Ascending aorta (tissue), 2 donors: ENCODE results near the gene COL8A2. TPM values are rescaled to one million over a fixed set of nuclear protein-coding genes. Genes with fewer than 3 reads are reported as not detected.

ENCODE experiments used
- DNase-seq, 2 donors: peaks; one replicate each; pipeline ENCODE4 v3.0.0-alpha.2; 2019; ENCODE audit warnings: low spot score in 2 of 2
- H3K27ac ChIP-seq, 2 donors: fragments of 200-600 bp; sonication (generic); one replicate each; pipeline ENCODE4 v1.5.1; 2016 to 2017; ENCODE audit warnings: mild to moderate bottlenecking in 1 of 2
- H3K27me3 ChIP-seq: fragments of 200-600 bp; sonication (generic); one replicate; pipeline ENCODE4 v1.5.1; 2017
- H3K36me3 ChIP-seq, 2 donors: fragments of 200-600 bp; sonication (generic); one replicate each; pipeline ENCODE4 v1.5.1; 2016
- H3K4me1 ChIP-seq, 2 donors: fragments of 200-600 bp; sonication (generic); one replicate each; pipeline ENCODE4 v1.5.1; 2016 to 2017; ENCODE audit warnings: mild to moderate bottlenecking in 1 of 2
- H3K4me3 ChIP-seq, 2 donors: fragments of 200-600 bp; sonication (generic); one replicate each; pipeline ENCODE4 v1.5.1; 2016 to 2017; ENCODE audit warnings: mild to moderate bottlenecking in 1 of 2
- H3K9me3 ChIP-seq, 2 donors: fragments of 200-600 bp; sonication (generic); one replicate each; pipeline ENCODE4 v1.5.1; 2016
- intact Hi-C: fragments of 100-400 bp; cut with DNase I; formaldehyde crosslinking; loops from one replicate; pipeline ENCODE4 v1.15.1; 2023
- total RNA-seq: library from RNA; depleted of rRNA; stranded (reverse); fragments of >200 nt; gene quantifications from one replicate; pipeline ENCODE4 v1.1.0, GENCODE V29; 2016
- TF ChIP-seq, protein P1 (sequence below), 3 experiments: fragments of 200-600 bp in 2 of 3; fragments of 450-650 bp in 1 of 3; sonication (generic) in 2 of 3; IDR thresholded peaks; one replicate each; pipeline ENCODE4 v1.5.1; 2016 to 2019; ENCODE audit warnings: antibody characterized with exemption in 3 of 3, mild to moderate bottlenecking in 1 of 3, moderate library complexity in 1 of 3

COL8A2 gene
- total RNA-seq, 1 donor from 2014 or later, result 41.7 TPM

DNA sequence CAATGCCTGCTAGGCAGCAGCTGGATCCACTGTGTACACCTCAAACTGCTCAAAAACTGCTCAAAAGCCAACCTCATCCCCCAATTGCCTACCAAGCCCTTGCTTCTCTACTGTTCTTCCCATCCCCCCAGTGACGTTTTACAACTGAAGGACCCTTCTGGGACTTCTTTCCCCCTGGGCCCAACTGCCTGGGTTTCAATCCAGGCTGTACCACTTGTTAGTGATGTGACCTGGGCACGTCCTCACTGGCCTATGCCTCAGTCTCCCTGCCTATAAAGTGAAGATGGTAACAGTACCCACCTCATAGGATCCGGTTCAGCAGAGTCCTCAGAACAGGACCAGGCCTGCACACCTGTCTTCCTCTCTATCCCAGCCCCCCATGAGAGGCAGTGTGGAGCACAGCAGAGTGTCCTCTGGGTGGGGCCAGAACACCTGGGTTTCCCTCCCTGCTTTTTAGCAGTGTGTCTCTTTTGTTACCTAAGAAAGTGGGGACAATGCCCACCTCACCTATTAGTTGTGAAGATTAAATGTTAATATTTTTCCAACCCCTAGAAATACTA lies 43.0 kb downstream of the COL8A2 start:
- intact Hi-C loops, result loop anchor here (10.0 kb wide), 2 partner anchors 147 to 1613 kb away; partner anchors contain the start of genes AGO3 and CDCA8
- H3K36me3 ChIP-seq, result no peaks in the 10 kb centered on the region
- H3K27ac ChIP-seq, result no peak overlapping the region
- no peaks in the 10 kb centered on the region for H3K27me3 ChIP-seq
- TF ChIP-seq, protein P1, sequence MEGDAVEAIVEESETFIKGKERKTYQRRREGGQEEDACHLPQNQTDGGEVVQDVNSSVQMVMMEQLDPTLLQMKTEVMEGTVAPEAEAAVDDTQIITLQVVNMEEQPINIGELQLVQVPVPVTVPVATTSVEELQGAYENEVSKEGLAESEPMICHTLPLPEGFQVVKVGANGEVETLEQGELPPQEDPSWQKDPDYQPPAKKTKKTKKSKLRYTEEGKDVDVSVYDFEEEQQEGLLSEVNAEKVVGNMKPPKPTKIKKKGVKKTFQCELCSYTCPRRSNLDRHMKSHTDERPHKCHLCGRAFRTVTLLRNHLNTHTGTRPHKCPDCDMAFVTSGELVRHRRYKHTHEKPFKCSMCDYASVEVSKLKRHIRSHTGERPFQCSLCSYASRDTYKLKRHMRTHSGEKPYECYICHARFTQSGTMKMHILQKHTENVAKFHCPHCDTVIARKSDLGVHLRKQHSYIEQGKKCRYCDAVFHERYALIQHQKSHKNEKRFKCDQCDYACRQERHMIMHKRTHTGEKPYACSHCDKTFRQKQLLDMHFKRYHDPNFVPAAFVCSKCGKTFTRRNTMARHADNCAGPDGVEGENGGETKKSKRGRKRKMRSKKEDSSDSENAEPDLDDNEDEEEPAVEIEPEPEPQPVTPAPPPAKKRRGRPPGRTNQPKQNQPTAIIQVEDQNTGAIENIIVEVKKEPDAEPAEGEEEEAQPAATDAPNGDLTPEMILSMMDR (IDR thresholded peaks at IDR 0.05), result no peak
- H3K9me3 ChIP-seq, result no peaks in the 10 kb centered on the region
- peaks cover 2 to 5% of the 10 kb centered on the region in 2 donors for H3K4me1 ChIP-seq
- no peak overlapping the region for H3K4me3 ChIP-seq
- no peak for DNase-seq

DNA sequence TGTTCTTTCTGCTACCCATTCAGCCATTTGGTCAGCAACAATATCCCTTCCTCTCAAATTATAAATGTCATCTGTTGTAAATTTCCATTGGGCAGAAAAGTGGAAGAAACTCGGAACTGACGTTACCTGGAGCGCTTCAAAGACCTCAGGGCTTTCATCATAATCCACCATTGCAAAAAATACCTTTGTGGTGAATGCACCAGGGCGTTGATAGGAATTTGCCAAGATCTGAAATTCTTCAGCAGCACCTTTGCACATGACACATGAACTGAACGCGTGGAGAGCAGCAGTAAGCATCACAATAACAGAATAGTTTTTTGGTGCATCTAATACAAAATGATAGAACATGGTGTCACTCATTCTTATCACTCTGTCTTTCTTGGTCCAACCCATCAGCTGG lies 44.2 kb downstream of the COL8A2 start:
- no peak for DNase-seq

DNA sequence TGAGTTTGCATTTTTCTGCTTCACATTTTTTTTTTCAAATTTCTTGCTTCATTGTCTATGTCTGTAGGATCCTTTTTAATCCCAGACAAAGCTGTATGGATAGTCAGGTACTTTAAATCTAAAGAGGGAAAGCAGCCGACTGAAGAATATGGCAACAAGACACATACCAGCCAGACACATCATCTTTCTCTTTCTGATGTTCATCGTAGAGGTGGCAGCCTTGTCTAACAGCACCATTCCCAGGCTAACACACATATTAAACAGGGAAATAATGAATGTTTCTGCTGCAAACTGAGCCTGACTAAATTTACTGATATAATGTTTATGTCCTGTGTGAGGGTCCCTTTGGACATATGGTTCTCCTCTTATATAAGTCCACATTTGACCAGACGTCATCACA lies 44.8 kb downstream of the COL8A2 start:
- no peak overlapping the region for H3K4me3 ChIP-seq
- DNase-seq, result no peak
- H3K36me3 ChIP-seq, result no peaks in the 10 kb centered on the region
- H3K27ac ChIP-seq, result no peak overlapping the region
- H3K27me3 ChIP-seq, result no peaks in the 10 kb centered on the region
- H3K4me1 ChIP-seq, result peaks cover 2 to 5% of the 10 kb centered on the region in 2 donors
- TF ChIP-seq, protein P1 (IDR thresholded peaks at IDR 0.05), result no peak
- H3K9me3 ChIP-seq, result no peaks in the 10 kb centered on the region
- intact Hi-C loops, result loop anchor here (10.0 kb wide), 2 partner anchors 145 to 1615 kb away; partner anchors contain the start of genes AGO3 and CDCA8

More for the DNA sequence above, 44.2 kb downstream of the COL8A2 start:
- TF ChIP-seq, protein P1 (IDR thresholded peaks at IDR 0.05), result no peak
- intact Hi-C loops, result loop anchor here (10.0 kb wide), 2 partner anchors 146 to 1614 kb away; partner anchors contain the start of genes AGO3 and CDCA8
- Histone ChIP-seq H3K9me3 (no peaks in the 10 kb centered on the region), H3K4me1 (peaks cover 2 to 5% of the 10 kb centered on the region in 2 donors), H3K27me3 (no peaks in the 10 kb centered on the region), H3K4me3 (no peak overlapping the region), H3K27ac (no peak overlapping the region), H3K36me3 (no peaks in the 10 kb centered on the region)

DNA sequence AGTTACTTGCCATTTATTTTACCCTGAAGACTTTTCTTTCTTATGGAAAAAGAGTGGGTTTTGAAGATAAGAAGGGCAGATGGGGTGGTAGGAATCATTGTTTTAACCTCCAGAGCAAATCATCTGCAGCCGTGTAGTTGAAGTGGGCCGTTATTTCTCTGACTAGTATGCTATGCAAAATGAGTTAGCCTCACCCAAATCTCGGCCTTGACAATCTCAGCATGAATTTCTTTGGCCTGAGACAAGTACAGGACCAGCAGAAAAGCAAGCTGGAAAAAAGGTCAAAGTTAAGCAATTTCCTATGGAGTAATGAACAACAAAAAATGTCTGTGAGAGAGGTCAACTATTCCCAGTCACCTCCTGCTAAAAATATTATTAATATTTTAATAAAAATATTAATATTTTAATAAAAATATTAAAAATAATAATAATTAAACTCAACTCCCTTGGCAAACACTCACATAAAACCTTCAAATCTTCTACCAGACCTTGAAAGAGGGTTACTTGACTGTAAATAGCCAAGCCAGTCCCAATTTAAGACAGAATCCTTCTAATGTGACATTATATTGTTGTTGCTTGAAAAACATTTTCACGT lies 47.9 kb downstream of the COL8A2 start:
- Histone ChIP-seq H3K9me3 (no peaks in the 10 kb centered on the region), H3K27ac (no peak overlapping the region), H3K36me3 (no peaks in the 10 kb centered on the region), H3K4me1 (no peaks in the 10 kb centered on the region), H3K27me3 (no peaks in the 10 kb centered on the region), H3K4me3 (no peak overlapping the region)
- intact Hi-C loops, result no loop called here
- TF ChIP-seq, protein P1 (IDR thresholded peaks at IDR 0.05), result no peak
- DNase-seq, result no peak

DNA sequence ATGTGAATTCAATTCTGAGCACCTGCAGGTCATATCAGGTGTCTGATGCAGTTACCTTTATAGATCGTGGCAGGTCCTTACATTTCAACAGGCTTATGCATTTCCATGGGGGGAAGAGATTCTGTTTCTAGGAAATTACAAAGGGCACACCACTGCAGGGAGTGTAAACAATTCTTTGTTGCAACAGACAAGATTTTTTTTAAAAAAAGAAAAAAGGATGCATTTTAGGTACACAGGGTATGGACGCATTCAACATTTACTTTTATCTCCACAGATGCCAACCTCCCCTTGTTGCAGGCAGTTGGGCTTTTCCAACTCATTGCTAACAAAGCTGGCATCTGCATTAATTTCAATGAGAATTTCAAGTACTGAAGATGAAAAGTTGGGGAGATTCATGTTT lies 54.7 kb downstream of the COL8A2 start:
- no peaks in the 10 kb centered on the region for H3K9me3 ChIP-seq
- H3K4me1 ChIP-seq, result no peaks in the 10 kb centered on the region
- no peak for DNase-seq
- intact Hi-C loops, result no loop called here
- no peaks in the 10 kb centered on the region for H3K36me3 ChIP-seq
- H3K27me3 ChIP-seq, result no peaks in the 10 kb centered on the region
- H3K4me3 ChIP-seq, result no peak overlapping the region
- no peak overlapping the region for H3K27ac ChIP-seq
- TF ChIP-seq, protein P1 (IDR thresholded peaks at IDR 0.05), result no peak
